Spleen (tissue), 7 donors: ENCODE results near the gene UGT2B7.

ENCODE experiments used
- POLR2A ChIP-seq, 3 donors: fragments of 450-650 bp; IDR thresholded peaks; one replicate each; pipeline ENCODE4 v1.5.1; 2017; ENCODE audit warnings: antibody characterized with exemption in 3 of 3, mild to moderate bottlenecking in 1 of 3
- POLR2AphosphoS5 ChIP-seq, 3 donors: sonication (generic); formaldehyde crosslinking; IDR thresholded peaks; one replicate each; pipeline ENCODE4 v1.5.1; 2017; ENCODE audit warnings: antibody characterized with exemption in 3 of 3
- TF ChIP-seq, protein P1 (sequence below), 11 experiments: fragments of 200-600 bp in 7 of 11; fragments of 450-650 bp in 4 of 11; sonication (generic) in 4 of 11; IDR thresholded peaks in 8 of 11; conservative IDR thresholded peaks in 3 of 11; 1 replicate in 7 of 11; 2 replicates in 4 of 11; pipeline versions ENCODE4 v1.4.0 to v1.8.0; 2016 to 2021; ENCODE audit warnings: antibody characterized with exemption in 11 of 11, inconsistent platforms in 4 of 11, mild to moderate bottlenecking in 1 of 11
- donor health status: DM: no; HTN: no; CAD: no; lungs with moderate emphysema.
- donor health status: DM: no; HTN: no; CAD: no.
- donor health status: DM: no; HTN: no; CAD: no.

GRCh38 chr4:69070590-69070989 lies 25.7 kb upstream of the UGT2B7 start:
- TF ChIP-seq, protein P1, sequence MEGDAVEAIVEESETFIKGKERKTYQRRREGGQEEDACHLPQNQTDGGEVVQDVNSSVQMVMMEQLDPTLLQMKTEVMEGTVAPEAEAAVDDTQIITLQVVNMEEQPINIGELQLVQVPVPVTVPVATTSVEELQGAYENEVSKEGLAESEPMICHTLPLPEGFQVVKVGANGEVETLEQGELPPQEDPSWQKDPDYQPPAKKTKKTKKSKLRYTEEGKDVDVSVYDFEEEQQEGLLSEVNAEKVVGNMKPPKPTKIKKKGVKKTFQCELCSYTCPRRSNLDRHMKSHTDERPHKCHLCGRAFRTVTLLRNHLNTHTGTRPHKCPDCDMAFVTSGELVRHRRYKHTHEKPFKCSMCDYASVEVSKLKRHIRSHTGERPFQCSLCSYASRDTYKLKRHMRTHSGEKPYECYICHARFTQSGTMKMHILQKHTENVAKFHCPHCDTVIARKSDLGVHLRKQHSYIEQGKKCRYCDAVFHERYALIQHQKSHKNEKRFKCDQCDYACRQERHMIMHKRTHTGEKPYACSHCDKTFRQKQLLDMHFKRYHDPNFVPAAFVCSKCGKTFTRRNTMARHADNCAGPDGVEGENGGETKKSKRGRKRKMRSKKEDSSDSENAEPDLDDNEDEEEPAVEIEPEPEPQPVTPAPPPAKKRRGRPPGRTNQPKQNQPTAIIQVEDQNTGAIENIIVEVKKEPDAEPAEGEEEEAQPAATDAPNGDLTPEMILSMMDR (IDR thresholded peaks at IDR 0.05 in 8 of 11, conservative IDR thresholded peaks at IDR 0.05 in 3 of 11) = no peak
- TF ChIP-seq POLR2A (IDR thresholded peaks at IDR 0.05) = no peak
- TF ChIP-seq POLR2AphosphoS5 (IDR thresholded peaks at IDR 0.05) = no peak
